Neural progenitor cell (in vitro differentiated cells): Measurements from ENCODE around the gene RIPOR2. TPM values are rescaled to one million over a fixed set of nuclear protein-coding genes. Genes with fewer than 3 reads are reported as not detected.

Source experiments
- DNase-seq: peaks from one replicate; pipeline ENCODE4 v3.0.0-alpha.2; 2016; ENCODE audit warnings: low spot score
- H2AFZ ChIP-seq: fragments of 200-600 bp; sonication (generic); replicated peaks from 2 replicates; pipeline ENCODE4 v1.6.1; 2016; ENCODE audit warnings: antibody characterized with exemption
- H3F3A ChIP-seq: fragments of 200-600 bp; sonication (generic); 2 replicates; pipeline ENCODE4 v1.6.1; 2016; ENCODE audit warnings: antibody characterized with exemption, low read depth
- H3K27ac ChIP-seq: fragments of 200-600 bp; sonication (generic); 2 replicates; pipeline ENCODE4 v1.5.1; 2016; ENCODE audit warnings: mild to moderate bottlenecking
- H3K27me3 ChIP-seq: fragments of 200-600 bp; sonication (generic); 2 replicates; pipeline ENCODE4 v1.6.1; 2016; ENCODE audit warnings: mild to moderate bottlenecking, moderate library complexity
- H3K36me3 ChIP-seq: fragments of 200-600 bp; sonication (generic); 2 replicates; pipeline ENCODE4 v1.5.1; 2016
- H3K4me1 ChIP-seq: fragments of 200-600 bp; sonication (generic); 2 replicates; pipeline ENCODE4 v1.6.1; 2016; ENCODE audit warnings: mixed run types
- H3K4me2 ChIP-seq: fragments of 200-600 bp; sonication (generic); 2 replicates; pipeline ENCODE4 v1.6.1; 2016
- H3K4me3 ChIP-seq: fragments of 200-600 bp; sonication (generic); 2 replicates; pipeline ENCODE4 v1.5.1; 2016
- H3K79me2 ChIP-seq: fragments of 200-600 bp; sonication (generic); 2 replicates; pipeline ENCODE4 v1.6.1; 2016; ENCODE audit warnings: low read depth
- H3K9ac ChIP-seq: fragments of 200-600 bp; sonication (generic); 2 replicates; pipeline ENCODE4 v1.6.1; 2016
- H3K9me3 ChIP-seq: fragments of 200-600 bp; sonication (generic); 2 replicates; pipeline ENCODE4 v1.5.1; 2016; ENCODE audit warnings: low read depth
- H4K20me1 ChIP-seq: fragments of 200-600 bp; sonication (generic); 2 replicates; pipeline ENCODE4 v1.6.1; 2016; ENCODE audit warnings: low read depth
- H3K27ac Mint-ChIP-seq: 3 replicates; pipeline ENCODE4 v1.8.0; 2021; ENCODE audit warnings: mixed read lengths
- H3K27me3 Mint-ChIP-seq: 2 replicates; pipeline ENCODE4 v1.8.0; 2022; ENCODE audit warnings: low read depth, mild to moderate bottlenecking, inconsistent platforms, moderate library complexity, mixed read lengths; ENCODE audit not compliant: insufficient read depth
- H3K36me3 Mint-ChIP-seq: 3 replicates; pipeline ENCODE4 v1.8.0; 2021; ENCODE audit warnings: mixed read lengths
- H3K4me1 Mint-ChIP-seq: 3 replicates; pipeline ENCODE4 v1.8.0; 2021; ENCODE audit warnings: mixed read lengths
- H3K4me3 Mint-ChIP-seq: 3 replicates; pipeline ENCODE4 v1.8.0; 2021; ENCODE audit warnings: mild to moderate bottlenecking, moderate library complexity, mixed read lengths
- H3K9me3 Mint-ChIP-seq: 3 replicates; pipeline ENCODE4 v1.8.0; 2020; ENCODE audit warnings: mixed read lengths
- CTCF ChIP-seq: fragments of 200-600 bp; sonication (generic); IDR thresholded peaks from 2 replicates; pipeline ENCODE4 v1.5.1; 2017; ENCODE audit warnings: antibody characterized with exemption, mild to moderate bottlenecking
- EZH2 ChIP-seq: fragments of 200-600 bp; sonication (generic); IDR thresholded peaks from 2 replicates; pipeline ENCODE4 v1.6.1; 2017; ENCODE audit warnings: antibody characterized with exemption, mild to moderate bottlenecking, moderate library complexity
- EZH2phosphoT487 ChIP-seq: fragments of 200-600 bp; sonication (generic); IDR thresholded peaks from 2 replicates; pipeline ENCODE4 v1.6.1; 2017; ENCODE audit warnings: antibody characterized with exemption
- total RNA-seq: library from RNA; depleted of rRNA; stranded (reverse); fragments of >200 nt; gene quantifications from 2 replicates; pipeline ENCODE4 v1.2.3, GENCODE V29; 2015; ENCODE audit warnings: low replicate concordance

The RIPOR2 gene
- total RNA-seq, 1 donor from 2014 or later, result 0.26 TPM

GRCh38 chr6:24832794-24833193, 103.0 kb downstream of the RIPOR2 start:
- H3K36me3 Mint-ChIP-seq, result no peaks in the 10 kb centered on the region
- H3K36me3 ChIP-seq, result no peaks in the 10 kb centered on the region

GRCh38 chr6:24831771-24832716, 103.7 kb downstream of the RIPOR2 start:
- Histone ChIP-seq H3F3A (no peaks in the 10 kb centered on the region), H3K4me1 (no peaks in the 10 kb centered on the region), H3K36me3 (no peaks in the 10 kb centered on the region), H3K27ac (no peak overlapping the region), H3K27me3 (no peaks in the 10 kb centered on the region), H3K79me2 (no peaks in the 10 kb centered on the region), H3K4me3 (no peak overlapping the region), H2AFZ (no peak overlapping the region), H3K9me3 (no peaks in the 10 kb centered on the region), H3K4me2 (no peak overlapping the region), H3K9ac (no peak overlapping the region), H4K20me1 (no peaks in the 10 kb centered on the region)
- Mint-ChIP-seq H3K27ac (no peak overlapping the region), H3K4me3 (no peak overlapping the region), H3K36me3 (no peaks in the 10 kb centered on the region), H3K9me3 (no peaks in the 10 kb centered on the region), H3K4me1 (peaks cover 11% of the 10 kb centered on the region), H3K27me3 (peaks cover 2% of the 10 kb centered on the region)
- DNase-seq, result no peak
- TF ChIP-seq EZH2 (no peak), CTCF (no peak), EZH2phosphoT487 (no peak)

More at GRCh38 chr6:24832794-24833193, 103.0 kb downstream of the RIPOR2 start:
- H3K4me3 ChIP-seq, result no peak overlapping the region
- H3K9me3 Mint-ChIP-seq, result no peaks in the 10 kb centered on the region
- peaks cover 11% of the 10 kb centered on the region for H3K4me1 Mint-ChIP-seq
- H3K4me2 ChIP-seq, result no peak overlapping the region
- no peaks in the 10 kb centered on the region for H3K79me2 ChIP-seq
- H3K27ac ChIP-seq, result no peak overlapping the region
- no peak overlapping the region for H3K4me3 Mint-ChIP-seq
- no peaks in the 10 kb centered on the region for H3K27me3 ChIP-seq
- H3K4me1 ChIP-seq, result no peaks in the 10 kb centered on the region
- TF ChIP-seq CTCF (no peak), EZH2 (no peak), EZH2phosphoT487 (no peak)
- H4K20me1 ChIP-seq, result no peaks in the 10 kb centered on the region
- no peak overlapping the region for H3K9ac ChIP-seq
- H2AFZ ChIP-seq, result no peak overlapping the region
- peaks cover 2% of the 10 kb centered on the region for H3K27me3 Mint-ChIP-seq
- no peaks in the 10 kb centered on the region for H3K9me3 ChIP-seq
- H3F3A ChIP-seq, result no peaks in the 10 kb centered on the region
- no peak for DNase-seq
- no peak overlapping the region for H3K27ac Mint-ChIP-seq

- Histone ChIP-seq H3K36me3 (no peaks in the 10 kb centered on the region), H3K27me3 (no peaks in the 10 kb centered on the region), H3F3A (no peaks in the 10 kb centered on the region), H3K4me1 (no peaks in the 10 kb centered on the region), H2AFZ (no peak overlapping the region), H3K4me3 (no peak overlapping the region), H3K79me2 (no peaks in the 10 kb centered on the region), H3K9me3 (no peaks in the 10 kb centered on the region), H4K20me1 (no peaks in the 10 kb centered on the region), H3K27ac (no peak overlapping the region), H3K4me2 (no peak overlapping the region), H3K9ac (no peak overlapping the region)
- H3K4me3 Mint-ChIP-seq, result no peak overlapping the region
- peaks cover 11% of the 10 kb centered on the region for H3K4me1 Mint-ChIP-seq
- H3K27ac Mint-ChIP-seq, result no peak overlapping the region
- peaks cover under 1% of the 10 kb centered on the region for H3K27me3 Mint-ChIP-seq
- H3K36me3 Mint-ChIP-seq, result no peaks in the 10 kb centered on the region
- DNase-seq, result no peak
- H3K9me3 Mint-ChIP-seq, result no peaks in the 10 kb centered on the region
- TF ChIP-seq CTCF, result no peak
- TF ChIP-seq EZH2phosphoT487, result no peak
- no peak for TF ChIP-seq EZH2
Measured at GRCh38 chr6:24829657-24830056, 106.1 kb downstream of the RIPOR2 start.
